Activated CD8-positive, alpha-beta memory T cell treated with anti-CD3 and anti-CD28 coated beads, Interleukin-2, amount 50 U/mL, for 1 hour (primary cell): ENCODE measurements around the gene GPC5.
"Not testable (repeated sequence)": the region's sequence is repeated elsewhere in the genome, so short reads cannot be mapped to it uniquely, and the experiment has no call there.

Source experiments
- DNase-seq: peaks from one replicate; pipeline ENCODE4 v3.0.0-alpha.2; 2020; ENCODE audit errors: extremely low read depth

Gene GPC5

DNA sequence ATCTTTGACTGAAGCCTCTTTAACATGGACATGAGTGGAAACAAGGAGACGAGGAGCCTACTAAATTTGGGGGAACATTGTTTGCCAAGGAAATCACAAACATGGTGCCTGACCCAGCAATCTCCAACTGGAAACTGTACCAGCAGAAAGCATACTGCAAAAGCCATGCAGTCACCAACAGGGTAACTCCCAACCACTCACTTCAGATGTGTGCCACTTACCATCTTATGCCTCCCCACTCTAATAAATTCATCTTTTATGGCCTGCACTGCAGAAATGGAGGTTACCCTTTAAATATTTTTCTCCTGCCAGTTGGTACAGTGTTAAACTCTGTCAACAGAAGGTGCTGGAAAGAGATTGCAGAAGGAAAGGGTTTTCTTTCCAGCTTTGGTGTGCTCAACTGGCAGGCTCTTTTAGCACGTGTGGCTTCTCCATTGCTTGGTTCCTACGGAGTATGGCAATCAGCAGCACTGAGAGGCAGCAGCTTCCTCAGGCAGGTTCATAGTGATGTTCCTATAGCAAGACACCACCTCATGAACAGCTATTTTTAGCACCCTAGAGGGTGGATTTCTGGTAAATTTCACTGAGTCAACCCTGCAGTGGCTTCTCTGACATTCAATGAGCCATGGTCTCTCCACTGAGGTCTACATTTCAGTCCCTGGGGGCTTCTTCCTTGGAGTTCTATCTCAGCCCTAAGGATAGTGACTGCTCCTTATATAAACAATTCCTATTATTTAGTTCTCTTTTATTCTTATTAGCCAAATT, 29.6 kb upstream of the GPC5 start:
- no peak for DNase-seq

DNA sequence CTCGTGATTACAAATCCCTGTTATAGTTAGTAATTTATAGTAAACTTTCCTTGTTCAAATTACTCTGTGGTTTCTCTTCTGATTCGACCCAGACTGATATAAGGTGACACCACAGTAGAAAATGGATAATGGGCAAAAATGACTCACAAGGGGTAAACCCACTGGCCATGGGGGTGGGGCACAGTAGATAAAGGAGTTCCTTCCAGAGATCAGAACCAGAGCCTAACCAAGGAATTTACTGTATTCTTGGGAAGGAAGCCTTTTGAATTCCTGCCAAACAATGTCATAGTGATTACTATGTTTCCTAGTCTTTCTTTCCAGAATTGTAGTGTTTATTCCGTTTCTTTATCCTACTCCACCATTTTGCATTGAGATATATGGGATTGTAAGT, 29.0 kb upstream of the GPC5 start:
- DNase-seq, result no peak

DNA sequence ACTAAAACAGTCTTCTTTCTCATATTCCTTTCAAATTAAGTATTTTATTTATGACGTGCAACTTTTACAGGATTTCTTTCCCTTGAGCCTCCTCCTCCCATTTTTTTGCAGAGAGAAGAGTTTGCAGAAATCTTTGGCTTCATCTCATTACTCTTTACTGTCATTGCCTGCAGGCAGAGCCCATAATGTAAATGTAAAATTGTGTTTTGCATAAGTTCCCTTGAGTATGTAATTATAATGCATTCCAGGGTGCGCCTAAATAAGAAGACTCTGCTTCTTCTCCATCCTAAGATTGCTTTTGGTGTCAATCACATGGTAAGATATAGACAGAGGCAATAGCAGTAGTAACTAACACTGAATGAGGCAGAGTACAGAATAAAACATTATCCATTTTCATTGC, 27.9 kb upstream of the GPC5 start:
- no peak for DNase-seq

DNA sequence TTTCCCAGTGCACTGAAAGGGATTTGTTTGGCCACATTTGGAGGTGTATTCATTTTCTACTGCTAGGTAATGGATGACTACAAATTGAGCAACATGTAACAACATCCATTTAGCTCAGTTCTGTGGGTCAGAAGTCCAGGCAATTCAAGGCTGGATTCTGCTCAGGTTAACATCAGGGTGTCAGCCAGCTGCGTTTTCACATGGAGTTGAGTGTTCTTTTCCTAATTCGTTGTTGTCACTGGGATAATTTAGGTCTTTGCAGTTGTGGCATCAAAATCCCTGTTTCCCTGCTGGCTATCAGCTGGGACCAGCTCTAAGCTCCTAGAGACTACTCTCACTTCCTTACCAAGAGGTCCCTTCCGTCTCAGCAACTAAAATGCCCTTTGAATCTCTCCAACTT, 25.5 kb upstream of the GPC5 start:
- no peak for DNase-seq

DNA sequence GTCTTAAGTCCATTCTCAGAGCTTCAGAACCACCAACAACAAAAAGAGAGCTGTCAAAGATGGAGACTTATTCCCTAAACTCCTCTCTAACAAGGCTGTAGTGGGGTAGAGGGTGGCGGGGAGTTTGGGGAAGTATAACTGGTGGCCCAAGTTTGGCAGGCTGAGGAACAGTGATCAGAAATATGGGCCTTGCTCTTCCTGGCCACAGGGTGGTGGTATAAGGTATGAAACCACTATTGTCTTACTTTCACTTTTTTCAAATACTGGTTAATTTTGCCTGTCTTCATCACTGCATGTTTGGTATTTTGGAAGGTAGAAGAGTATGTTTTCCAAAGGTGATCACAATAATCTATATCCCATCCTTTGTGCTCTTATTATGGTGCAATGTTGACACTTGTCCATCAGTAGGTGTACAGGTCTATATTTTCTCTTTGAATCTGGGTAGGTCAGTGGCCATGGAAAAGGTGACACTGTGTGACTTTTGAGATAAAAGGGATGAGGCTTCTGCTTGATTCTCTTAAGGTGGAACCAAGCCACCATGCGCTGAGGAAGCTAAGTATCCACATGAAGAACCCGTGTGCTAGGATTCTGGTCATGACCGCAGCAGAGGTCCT, 23.2 kb upstream of the GPC5 start:
- no peak for DNase-seq

DNA sequence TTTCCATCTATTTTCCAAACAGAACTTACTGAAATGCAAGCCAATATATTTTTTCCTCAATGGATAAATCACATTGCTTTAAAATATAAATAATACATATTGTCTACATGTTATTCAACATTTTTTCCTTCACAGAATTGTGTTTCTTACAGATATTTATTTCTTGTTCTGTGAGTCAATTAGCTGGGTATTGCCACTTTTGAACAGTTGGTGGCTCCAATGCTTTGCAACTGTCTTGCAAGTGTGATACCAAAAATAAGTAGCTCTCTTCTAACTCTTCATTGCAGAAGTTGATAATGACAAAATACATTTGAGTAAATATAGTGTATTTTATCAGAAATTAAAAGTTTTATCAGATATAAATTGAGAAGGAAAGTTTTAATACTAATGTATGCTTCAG, 17.1 kb upstream of the GPC5 start:
- DNase-seq, result no peak

DNA sequence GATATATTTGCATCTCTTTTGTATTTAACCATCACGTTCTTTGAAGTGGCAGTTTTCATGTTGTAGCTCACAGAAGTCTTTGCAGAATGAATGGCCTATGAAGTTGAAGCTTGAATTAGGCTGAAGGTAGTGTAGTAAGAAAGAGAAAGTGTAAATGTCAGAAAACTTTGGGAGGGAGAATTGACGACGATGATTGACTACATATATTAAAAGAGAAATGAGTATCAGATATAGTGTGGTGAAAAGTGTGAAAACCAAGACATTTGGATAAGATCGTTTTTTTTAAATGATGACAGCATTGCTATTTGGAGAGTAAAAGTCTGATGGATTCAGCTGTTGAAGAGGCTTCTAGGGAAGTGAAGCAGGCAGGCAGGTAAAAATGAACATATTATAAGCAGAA, 14.6 kb upstream of the GPC5 start:
- no peak for DNase-seq

DNA sequence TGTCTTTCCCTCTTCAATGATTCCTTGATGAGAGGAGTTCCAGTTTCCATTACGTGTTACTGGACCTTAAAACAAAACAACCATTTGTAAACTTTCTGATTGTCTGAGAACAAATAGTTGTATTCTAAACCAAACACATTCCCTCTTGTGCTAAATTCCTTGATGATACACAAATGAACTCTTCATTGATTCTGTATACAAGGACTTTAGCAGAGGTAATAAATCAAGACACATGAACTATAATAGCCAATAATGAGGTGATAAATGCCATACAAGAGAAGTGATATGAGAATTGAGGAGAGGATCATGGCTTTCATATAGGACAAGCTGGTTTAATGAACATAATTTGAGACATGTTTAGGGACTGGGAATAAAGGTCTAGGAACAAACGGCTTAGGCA, 13.5 kb upstream of the GPC5 start:
- DNase-seq, result no peak

DNA sequence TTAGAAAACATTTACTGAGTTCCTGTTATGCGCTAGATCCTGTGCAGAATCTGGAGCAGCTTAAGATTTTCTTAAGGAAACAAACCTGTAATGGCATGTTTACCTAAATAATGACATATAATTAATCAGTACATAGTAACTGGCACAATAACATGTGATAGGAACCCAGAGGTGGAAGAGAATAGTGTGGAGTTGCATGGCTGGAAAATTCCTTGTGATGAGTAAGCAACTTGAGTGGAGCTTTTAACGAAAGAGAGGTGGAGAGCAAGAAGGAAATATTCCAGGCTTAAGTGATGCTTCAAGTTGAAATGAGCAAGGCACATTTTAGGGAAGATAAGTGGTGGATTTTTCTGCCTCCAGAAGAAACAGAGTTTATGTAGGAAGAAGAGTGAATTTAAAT, 9.2 kb upstream of the GPC5 start:
- no peak for DNase-seq

DNA sequence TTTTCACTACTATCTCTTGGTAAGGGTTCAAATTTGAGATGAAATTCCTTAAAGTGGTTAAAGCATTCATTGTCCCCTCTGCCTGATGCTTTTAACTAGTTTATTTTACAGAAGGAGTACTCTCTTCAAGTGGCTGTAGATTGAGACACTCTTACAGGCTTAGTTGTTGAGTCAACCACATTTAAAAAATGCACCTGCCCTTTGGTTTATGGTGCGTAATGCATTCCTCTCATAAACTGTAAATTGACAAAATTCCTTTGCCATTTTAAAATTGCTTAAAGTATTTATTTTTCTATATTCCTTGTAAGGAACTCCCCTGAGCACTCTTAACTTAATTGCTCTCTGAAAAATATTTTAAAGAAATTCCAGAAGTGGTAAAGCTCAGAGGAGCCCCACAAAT, 826 bp upstream of the GPC5 start:
- no peak for DNase-seq

DNA sequence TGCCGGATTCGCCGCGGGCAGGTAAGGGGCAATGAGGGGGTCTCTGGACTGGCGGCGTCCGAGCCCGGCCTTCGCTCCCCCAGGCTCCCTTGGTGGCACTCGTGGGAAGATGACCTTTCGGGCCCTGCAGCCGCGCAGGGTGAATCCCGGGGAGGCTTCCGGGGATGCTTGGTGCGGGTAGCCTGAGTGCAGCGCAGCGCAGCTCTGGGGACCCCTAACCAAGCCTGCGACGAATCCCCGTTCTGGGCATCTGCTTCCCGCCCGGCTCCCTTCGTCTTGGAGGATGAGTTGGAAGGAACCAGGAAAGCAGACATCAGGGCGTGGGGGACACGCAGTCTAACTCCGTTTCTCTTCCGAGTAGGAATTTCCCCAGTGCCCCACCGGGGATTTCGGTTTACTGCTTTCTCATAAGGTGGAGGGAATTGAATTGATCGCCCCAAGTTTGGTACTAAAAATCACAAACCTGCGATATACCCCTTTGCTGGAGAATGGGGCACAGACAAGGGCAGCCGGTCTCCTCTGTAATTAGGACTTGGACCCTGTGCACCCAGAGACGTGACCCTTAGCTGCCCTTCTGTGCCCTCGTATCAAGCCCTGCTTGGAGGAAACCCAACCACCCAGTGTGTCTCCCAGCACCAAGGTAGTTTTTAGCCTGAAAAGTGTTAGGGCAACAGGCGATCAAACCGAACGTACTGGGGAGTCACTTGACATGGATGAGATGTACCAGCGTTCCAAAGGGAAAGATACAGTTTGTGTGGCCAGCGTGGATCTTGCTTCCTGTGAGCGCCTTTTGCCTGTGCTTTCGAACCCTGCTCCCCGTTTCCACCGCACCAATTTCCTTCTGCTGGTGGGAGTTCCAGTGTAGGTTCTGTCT, 1.0 kb downstream of the GPC5 start:
- no peak for DNase-seq

DNA sequence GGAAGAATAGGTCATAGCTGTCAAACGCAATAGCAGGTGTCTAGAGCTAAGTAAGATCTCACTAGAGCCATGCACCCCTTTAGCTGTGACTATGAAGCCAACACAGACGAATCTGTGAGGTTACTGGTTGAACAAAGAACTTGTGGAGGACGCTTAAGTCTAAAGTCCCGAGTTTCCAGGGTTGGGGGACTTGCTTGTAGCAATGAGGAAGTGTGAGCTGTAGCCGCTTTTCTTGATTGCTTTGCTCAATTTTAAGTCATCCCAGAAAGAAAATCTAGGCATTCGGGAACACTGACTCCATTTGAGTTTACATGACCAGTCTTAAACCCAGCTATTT, 1.6 kb downstream of the GPC5 start:
- no peak for DNase-seq

DNA sequence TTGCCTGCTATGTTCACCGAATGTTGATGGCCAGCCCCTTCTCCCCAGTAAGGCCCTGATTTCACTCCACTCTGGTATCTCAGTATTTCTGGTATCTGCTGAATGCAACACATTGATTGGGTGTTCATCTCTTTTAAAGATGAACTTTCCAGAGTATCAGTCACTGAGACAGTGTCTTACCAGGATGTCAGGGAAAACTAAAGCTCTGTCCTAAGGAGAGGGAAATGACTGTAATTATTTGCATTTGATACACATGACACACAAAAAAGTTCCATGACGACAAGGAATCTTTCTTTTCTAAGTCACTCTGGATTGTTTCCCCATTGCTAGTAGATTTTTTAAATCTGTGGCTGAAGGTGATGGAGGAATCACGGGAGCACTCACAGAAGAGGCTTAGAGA, 2.2 kb downstream of the GPC5 start:
- no peak for DNase-seq

DNA sequence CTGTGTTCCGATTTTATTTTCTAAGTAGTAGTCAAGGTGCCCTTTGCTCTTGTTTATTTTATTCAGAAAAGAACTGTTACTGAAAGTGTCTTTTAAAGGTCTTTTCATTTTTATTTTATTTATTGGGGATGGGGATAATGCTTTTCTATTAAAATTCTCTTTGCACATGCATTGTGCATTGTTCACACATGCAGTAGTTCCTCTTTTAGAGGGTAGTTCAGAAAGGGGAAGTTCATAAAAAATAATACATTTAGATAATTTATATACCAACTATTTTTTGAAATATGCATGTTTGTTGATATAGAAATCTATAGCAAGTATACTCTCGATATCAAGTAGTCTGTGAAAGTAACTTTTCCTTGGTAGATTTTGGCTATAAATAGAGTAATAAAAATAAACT, 3.5 kb downstream of the GPC5 start:
- no peak for DNase-seq

DNA sequence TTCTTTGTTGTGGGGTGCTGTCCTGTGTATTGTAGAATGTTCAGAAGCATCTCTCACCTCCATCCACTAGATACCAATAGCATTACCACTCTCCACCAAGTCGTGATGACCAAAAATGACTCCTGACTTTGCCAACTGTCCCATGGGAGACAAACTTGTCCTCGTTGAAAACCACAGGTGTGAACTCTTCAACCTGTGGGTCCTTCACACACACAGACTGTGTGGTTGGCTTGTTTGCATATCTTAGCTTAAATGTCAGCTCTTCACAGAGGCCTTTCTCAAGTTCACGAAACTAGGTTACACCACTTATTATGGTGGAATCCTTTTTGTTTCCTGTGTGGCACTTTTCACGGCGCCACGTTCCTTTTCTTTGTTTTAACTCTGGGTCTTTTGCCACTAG, 6.8 kb downstream of the GPC5 start:
- no peak for DNase-seq

DNA sequence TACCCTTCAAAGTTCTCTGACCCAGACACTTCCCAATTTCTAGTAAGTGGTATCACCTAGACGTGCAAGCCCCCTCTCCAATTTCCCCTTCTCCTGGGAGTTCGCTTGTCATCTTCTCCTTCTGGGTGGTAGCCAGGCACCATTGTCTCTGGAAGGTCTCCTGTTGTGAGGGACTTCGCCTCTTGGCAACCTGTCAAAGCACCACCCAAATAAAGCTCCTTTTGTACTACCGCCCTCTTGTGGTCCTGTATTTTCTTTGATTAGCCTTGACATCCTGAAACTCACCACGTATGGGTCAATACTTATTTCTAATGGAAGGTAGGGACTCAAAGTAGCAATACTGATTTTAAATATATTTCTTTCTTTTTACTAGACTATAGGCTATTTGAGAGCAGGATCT, 8.2 kb downstream of the GPC5 start:
- no peak for DNase-seq

DNA sequence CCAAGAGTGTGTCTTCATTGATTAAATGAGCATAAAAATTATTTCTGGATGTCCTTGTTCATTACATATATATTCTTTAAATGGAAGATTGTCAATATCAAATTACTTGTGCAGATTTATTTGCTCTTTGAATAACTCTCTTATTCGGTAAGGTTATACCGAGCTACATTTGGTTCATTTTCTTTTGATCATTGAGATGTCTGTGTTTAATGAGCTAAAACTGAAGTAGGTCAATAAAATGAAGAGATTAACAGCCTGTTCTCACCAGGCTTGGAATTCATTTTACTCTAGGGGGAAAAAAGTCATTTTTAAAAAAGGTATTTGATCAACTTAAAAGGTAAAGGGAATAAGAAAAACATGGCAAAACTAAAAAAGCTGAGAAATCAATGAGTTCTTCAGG, 10.6 kb downstream of the GPC5 start:
- no peak for DNase-seq

DNA sequence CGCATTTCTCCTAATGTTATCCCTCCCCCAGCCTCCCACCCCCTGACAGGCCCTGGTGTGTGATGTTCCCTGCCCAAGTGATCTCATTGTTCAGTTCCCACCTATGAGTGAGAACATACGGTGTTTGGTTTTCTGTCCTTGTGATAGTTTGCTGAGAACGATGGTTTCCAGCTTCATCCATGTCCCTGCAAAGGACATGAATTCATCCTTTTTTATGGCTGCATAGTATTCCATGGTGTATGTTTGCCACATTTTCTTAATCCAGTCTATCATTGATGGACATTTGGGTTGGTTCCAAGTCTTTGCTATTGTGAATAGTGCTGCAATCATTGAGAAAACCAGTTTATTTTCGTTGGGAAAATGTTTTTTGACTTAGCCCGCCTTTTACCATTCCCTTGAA, 18.2 kb downstream of the GPC5 start:
- not testable (repeated sequence) for DNase-seq

DNA sequence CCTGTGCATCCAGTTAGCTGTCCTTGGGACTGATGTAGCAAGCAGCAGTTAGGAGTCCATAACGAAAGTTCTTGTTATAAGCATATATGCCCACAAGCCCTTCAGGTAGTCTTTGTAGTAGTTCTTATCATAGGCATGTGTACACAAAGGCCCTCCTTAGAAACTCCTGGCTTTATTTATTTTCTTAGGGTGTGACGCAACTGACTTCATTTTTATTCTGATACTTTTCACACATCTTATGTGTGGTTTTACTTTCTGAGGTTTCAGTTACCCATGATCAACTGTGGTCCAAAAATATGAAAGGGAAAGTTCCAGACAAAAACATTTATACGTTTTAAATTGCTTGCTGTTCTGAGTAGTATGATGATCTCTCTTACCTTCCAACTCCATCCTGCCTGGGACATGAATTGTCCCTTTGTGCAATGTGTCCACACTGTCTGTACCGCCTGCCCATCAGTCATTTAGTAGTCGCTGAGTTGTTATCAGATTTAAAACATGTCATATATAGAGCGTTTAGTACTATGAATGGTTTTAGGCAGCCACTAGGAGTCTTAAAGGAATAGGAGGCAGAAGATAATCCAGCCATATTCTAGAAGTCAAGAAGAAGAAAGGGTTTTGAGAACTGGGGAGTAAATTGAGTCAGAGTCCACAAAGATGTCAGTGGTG, 19.4 kb downstream of the GPC5 start:
- DNase-seq, result no peak

DNA sequence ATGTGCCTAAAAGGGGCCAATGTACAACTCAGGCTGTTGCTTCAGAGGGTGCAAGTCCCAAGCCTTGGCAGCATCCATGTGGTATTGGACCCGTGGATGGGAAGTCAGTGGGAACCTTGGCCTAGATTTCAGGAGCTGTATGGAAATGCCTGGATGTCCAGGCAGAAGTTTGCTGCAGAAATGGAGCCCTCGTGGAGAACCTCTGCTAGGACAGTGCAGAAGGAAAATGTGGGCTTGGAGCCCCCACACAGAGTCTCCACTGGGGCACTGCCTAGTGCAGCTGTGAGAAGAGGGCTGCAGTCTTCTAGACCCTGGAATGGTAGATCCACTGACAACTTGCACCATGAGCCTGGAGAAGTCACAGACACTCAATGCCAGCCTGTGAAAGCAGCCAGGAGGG, 28.5 kb downstream of the GPC5 start:
- no peak for DNase-seq

DNA sequence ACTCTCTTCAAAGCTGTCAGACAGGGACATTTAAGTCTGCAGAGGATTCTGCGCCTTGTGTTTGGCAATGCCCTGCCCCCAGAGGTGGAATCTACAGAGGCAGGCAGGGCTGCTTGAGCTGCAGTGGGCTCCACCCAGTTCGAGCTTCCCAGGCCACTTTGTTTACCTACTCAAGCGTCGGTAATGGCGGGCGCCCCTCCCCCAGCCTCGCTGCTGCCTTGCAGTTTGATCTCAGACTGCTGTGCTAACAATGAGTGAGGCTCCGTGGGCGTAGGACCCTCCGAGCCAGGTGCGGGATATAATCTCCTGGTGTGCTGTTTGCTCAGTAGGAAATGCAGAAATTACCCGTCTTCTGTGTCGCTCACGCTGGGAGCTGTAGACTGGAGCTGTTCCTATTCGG, 40.3 kb downstream of the GPC5 start:
- not testable (repeated sequence) for DNase-seq

DNA sequence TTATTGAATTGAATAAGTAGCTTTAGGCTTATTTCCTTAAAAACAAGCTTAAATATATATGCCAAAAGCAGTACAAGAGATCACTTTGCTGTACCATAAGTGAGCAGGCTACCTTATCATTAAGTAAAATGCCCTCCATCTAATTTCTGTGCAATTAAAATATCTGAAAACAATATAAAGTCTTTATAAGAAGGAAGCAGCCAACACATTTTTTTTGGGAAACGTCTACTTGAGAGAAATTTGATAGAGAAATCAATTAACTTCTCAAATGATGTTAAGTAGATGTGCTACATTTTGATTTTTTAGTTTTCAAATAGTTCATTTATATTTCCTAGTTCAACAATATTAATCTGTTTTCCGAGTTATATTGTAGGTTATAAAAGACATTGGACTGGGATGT, 52.5 kb downstream of the GPC5 start:
- no peak for DNase-seq

DNA sequence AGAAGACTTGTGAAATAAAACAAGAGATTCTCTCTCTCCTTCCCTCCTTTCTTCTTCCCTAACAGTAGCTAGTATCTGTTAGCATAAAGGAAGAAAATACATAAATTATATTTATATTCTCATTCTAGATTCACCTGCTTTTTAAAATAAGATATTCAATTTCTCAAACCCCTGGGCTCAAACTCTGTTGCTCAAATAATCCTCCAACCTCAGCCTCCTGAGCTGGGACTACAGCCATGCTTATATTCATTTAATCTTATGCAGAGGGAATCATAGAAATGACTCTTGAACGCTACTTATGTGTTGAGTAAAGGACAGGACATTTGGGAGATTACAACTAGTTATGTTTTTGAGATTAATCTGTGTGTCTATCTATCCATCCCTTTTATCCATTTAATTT, 56.2 kb downstream of the GPC5 start:
- no peak for DNase-seq
